Cortex of kidney (tissue), 1 donor: ENCODE results near the gene ABCC4.
"Not testable (repeated sequence)": the region's sequence is repeated elsewhere in the genome, so short reads cannot be mapped to it uniquely, and the experiment has no call there.

Experiments
- DNase-seq: peaks from one replicate; lab custom pipeline; 2025; lab: John Stamatoyannopoulos, UW

Gene ABCC4

GRCh38 chr13:95226932-95227695 is 74.1 kb downstream of the ABCC4 start:
- DNase-seq: no peak

- DNase-seq: no peak
Observed at GRCh38 chr13:95226476-95226875, 74.8 kb downstream of the ABCC4 start.

- no peak for DNase-seq
Observed at GRCh38 chr13:95226050-95226449, 75.2 kb downstream of the ABCC4 start.

GRCh38 chr13:95224064-95224463 is 77.2 kb downstream of the ABCC4 start:
- no peak for DNase-seq

GRCh38 chr13:95222733-95223018 is 78.6 kb downstream of the ABCC4 start:
- no peak for DNase-seq

- no peak for DNase-seq
Observed at GRCh38 chr13:95221971-95222732, 79.1 kb downstream of the ABCC4 start.

GRCh38 chr13:95220611-95221010 is 80.6 kb downstream of the ABCC4 start:
- no peak for DNase-seq

- DNase-seq: no peak
Observed at GRCh38 chr13:95217920-95218830, 83.1 kb downstream of the ABCC4 start.

- no peak for DNase-seq
Observed at GRCh38 chr13:95216182-95216581, 85.1 kb downstream of the ABCC4 start.

GRCh38 chr13:95212983-95213850 is 88.0 kb downstream of the ABCC4 start:
- no peak for DNase-seq

GRCh38 chr13:95209109-95209508 is 92.1 kb downstream of the ABCC4 start:
- no peak for DNase-seq

GRCh38 chr13:95207769-95208366 is 93.4 kb downstream of the ABCC4 start:
- no peak for DNase-seq

- DNase-seq: no peak
Observed at GRCh38 chr13:95206116-95206515, 95.1 kb downstream of the ABCC4 start.

GRCh38 chr13:95204231-95204765 is 97.0 kb downstream of the ABCC4 start:
- DNase-seq: no peak

GRCh38 chr13:95201814-95202651 is 99.2 kb downstream of the ABCC4 start:
- DNase-seq: no peak

GRCh38 chr13:95200386-95200957 is 100.8 kb downstream of the ABCC4 start:
- DNase-seq: not testable (repeated sequence)

- DNase-seq: no peak
Observed at GRCh38 chr13:95199896-95200295, 101.4 kb downstream of the ABCC4 start.

- not testable (repeated sequence) for DNase-seq
Observed at GRCh38 chr13:95198606-95199005, 102.6 kb downstream of the ABCC4 start.

- DNase-seq: no peak
Observed at GRCh38 chr13:95197548-95197947, 103.7 kb downstream of the ABCC4 start.

GRCh38 chr13:95195146-95195545 is 106.1 kb downstream of the ABCC4 start:
- DNase-seq: no peak
